Bronchial epithelial cell (primary cell): ENCODE data around the gene IGFBP5. TPM values are rescaled to one million over a fixed set of nuclear protein-coding genes. Genes with fewer than 3 reads are reported as not detected.

Source experiments
- DNase-seq: peaks from one replicate; pipeline ENCODE4 v3.0.0-alpha.2; 2010; ENCODE audit warnings: low read depth
- FAIRE-seq: peaks from 2 replicates; lab custom pipeline; 2011; peaks lifted over from hg19 to GRCh38; lab: Jason Lieb, UNC
- H3K27me3 ChIP-seq: 2 replicates; pipeline ENCODE4 v1.5.1; 2011; ENCODE audit warnings: low read length; ENCODE audit not compliant: control insufficient read depth, insufficient read depth
- H3K36me3 ChIP-seq: 2 replicates; pipeline ENCODE4 v1.5.1; 2011; ENCODE audit warnings: low read length; ENCODE audit not compliant: control insufficient read depth, insufficient read depth
- H3K4me3 ChIP-seq: 2 replicates; pipeline ENCODE4 v1.5.1; 2011; ENCODE audit warnings: mild to moderate bottlenecking, low read depth, low read length, control low read depth
- CTCF ChIP-seq: IDR thresholded peaks from 2 replicates; pipeline ENCODE4 v1.5.1; 2011; ENCODE audit warnings: mild to moderate bottlenecking, moderate library complexity, low read length, control low read depth, inconsistent platforms; ENCODE audit not compliant: insufficient read depth, severe bottlenecking
- total RNA-seq: library from RNA; depleted of rRNA; stranded (reverse); fragments of >200 nt; gene quantifications from 2 replicates; pipeline ENCODE4 v1.2.1, GENCODE V29; 2014

Gene IGFBP5
- total RNA-seq, 1 donor from 2014 or later, result 9.2 TPM

- TF ChIP-seq CTCF, result no peak
- peaks cover 1% of the 10 kb centered on the region for H3K27me3 ChIP-seq
- peak overlapping the region; percentile 65 for H3K4me3 ChIP-seq
- DNase-seq (no peak), FAIRE-seq (no peak)
- H3K36me3 ChIP-seq, result no peaks in the 10 kb centered on the region
These were observed 60.2 kb downstream of the IGFBP5 start for GRCh38 chr2:216635171-216635570.

GRCh38 chr2:216634370-216635148 lies 60.8 kb downstream of the IGFBP5 start:
- FAIRE-seq, result no peak

GRCh38 chr2:216633616-216634369 lies 61.6 kb downstream of the IGFBP5 start:
- no peaks in the 10 kb centered on the region for H3K36me3 ChIP-seq
- peaks cover 1% of the 10 kb centered on the region for H3K27me3 ChIP-seq
- no peak for FAIRE-seq
- no peak for TF ChIP-seq CTCF
- no peak for DNase-seq
- peak overlapping the region; percentile 65 for H3K4me3 ChIP-seq

More at GRCh38 chr2:216634370-216635148, 60.8 kb downstream of the IGFBP5 start:
- TF ChIP-seq CTCF, result no peak
- Histone ChIP-seq H3K27me3 (peaks cover 1% of the 10 kb centered on the region), H3K36me3 (no peaks in the 10 kb centered on the region), H3K4me3 (peak overlapping the region; percentile 65)
- DNase-seq, result no peak

GRCh38 chr2:216632952-216633615 lies 62.3 kb downstream of the IGFBP5 start, which contains the start of gene IGFBP2:
IGFBP2 (plus strand) TSS chr2:216633420; CDS start chr2:216633524, 104 bp downstream.
- DNase-seq (no peak), FAIRE-seq (no peak)
- no peak for TF ChIP-seq CTCF

GRCh38 chr2:216632346-216632951 lies 62.9 kb downstream of the IGFBP5 start:
- DNase-seq (no peak), FAIRE-seq (no peak)
- no peaks in the 10 kb centered on the region for H3K36me3 ChIP-seq
- peaks cover 1% of the 10 kb centered on the region for H3K27me3 ChIP-seq
- TF ChIP-seq CTCF, result no peak
- H3K4me3 ChIP-seq, result no peak overlapping the region

More at GRCh38 chr2:216632952-216633615, 62.3 kb downstream of the IGFBP5 start, which contains the start of gene IGFBP2:
- Histone ChIP-seq H3K36me3 (no peaks in the 10 kb centered on the region), H3K4me3 (peak within 1 kb of the TSS; percentile 65), H3K27me3 (peaks cover 1% of the 10 kb centered on the region)
